NCI-H128 (cell line): ENCODE results near the gene CAMKV.
"Not testable (repeated sequence)": the region's sequence is repeated elsewhere in the genome, so short reads cannot be mapped to it uniquely, and the experiment has no call there.

ENCODE experiments used
- DNase-seq: peaks from one replicate; lab custom pipeline; 2025; ENCODE audit not compliant: unreplicated experiment; lab: John Stamatoyannopoulos, UW

Gene CAMKV, protein sequence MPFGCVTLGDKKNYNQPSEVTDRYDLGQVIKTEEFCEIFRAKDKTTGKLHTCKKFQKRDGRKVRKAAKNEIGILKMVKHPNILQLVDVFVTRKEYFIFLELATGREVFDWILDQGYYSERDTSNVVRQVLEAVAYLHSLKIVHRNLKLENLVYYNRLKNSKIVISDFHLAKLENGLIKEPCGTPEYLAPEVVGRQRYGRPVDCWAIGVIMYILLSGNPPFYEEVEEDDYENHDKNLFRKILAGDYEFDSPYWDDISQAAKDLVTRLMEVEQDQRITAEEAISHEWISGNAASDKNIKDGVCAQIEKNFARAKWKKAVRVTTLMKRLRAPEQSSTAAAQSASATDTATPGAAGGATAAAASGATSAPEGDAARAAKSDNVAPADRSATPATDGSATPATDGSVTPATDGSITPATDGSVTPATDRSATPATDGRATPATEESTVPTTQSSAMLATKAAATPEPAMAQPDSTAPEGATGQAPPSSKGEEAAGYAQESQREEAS

DNA sequence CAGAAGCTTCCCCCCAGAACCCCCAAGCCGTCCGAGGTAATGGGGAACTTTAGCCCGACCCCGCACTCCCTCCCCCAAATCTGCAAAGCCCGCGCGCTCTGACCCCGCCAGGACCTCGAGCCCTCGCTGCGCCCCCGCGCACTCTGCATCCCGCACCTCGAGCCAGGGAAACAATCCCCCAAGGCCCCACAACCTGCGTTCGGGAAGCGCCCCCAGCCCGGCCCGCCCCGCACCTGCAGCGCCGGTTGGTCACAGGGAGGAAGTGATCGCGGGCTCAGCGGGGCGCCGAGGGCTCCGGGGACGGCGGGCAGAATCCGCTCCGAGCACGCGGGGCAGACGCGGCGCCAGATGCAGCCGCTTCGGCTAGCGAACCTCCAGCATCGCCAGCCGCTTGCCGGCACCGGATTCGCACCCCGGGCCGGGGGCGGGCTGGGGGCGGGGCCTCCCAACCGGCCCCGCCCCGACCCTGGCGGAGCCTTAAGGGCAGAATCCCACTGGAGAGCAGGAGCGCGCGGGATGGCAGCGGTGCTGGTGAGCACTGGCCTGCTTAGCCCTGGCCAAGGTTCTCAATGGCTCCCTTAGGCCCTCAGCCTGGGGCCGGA lies at the start of gene CAMKV:
TSS of gene CAMKV (minus strand) at position 382 of the 602 bp plus-strand sequence. CDS start 7,518 bp downstream, outside the sequence.
- DNase-seq: no peak

GRCh38 chr3:49917806-49918590 lies 48.3 kb upstream of the CAMKV start:
- not testable (repeated sequence) for DNase-seq

DNA sequence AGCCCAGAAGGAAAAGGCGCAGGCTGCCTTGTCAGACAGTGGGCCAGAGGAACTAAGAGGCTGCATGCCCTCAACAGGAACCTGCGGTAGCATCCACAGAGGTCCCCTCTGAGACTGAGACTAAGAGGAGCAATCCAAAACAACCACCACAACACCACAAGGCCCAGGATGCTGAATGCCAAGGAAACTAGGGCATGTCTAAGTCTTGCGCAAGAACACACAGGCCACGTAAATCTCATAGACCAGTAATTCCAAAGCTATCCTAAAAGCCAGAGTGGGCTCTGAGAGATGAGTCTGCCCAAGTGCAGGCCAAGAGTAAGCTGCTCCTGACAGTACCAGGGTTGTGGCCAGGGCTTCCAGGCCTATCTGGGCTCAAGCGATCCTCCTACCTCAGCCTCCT lies 47.0 kb upstream of the CAMKV start:
- DNase-seq: no peak

- DNase-seq: no peak
Measured at GRCh38 chr3:49914906-49915305, 45.2 kb upstream of the CAMKV start.

GRCh38 chr3:49912881-49913281 lies 43.2 kb upstream of the CAMKV start:
- no peak for DNase-seq

GRCh38 chr3:49911611-49912010 lies 41.9 kb upstream of the CAMKV start:
- DNase-seq: no peak

DNA sequence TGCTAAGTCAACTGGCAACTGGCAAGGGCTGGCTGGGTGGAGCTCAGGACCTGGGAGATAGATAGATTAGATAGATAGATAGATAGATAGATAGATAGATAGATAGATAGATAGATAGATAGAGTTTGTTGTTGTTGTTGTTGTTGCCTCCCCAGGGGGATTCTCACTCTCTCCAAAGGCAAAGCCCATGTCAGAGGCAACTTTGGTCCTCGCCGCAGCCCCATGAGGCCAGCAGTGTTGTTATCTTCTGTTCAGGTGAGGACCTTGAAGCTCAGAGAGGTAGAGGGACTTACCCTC lies 41.4 kb upstream of the CAMKV start:
- no peak for DNase-seq

DNA sequence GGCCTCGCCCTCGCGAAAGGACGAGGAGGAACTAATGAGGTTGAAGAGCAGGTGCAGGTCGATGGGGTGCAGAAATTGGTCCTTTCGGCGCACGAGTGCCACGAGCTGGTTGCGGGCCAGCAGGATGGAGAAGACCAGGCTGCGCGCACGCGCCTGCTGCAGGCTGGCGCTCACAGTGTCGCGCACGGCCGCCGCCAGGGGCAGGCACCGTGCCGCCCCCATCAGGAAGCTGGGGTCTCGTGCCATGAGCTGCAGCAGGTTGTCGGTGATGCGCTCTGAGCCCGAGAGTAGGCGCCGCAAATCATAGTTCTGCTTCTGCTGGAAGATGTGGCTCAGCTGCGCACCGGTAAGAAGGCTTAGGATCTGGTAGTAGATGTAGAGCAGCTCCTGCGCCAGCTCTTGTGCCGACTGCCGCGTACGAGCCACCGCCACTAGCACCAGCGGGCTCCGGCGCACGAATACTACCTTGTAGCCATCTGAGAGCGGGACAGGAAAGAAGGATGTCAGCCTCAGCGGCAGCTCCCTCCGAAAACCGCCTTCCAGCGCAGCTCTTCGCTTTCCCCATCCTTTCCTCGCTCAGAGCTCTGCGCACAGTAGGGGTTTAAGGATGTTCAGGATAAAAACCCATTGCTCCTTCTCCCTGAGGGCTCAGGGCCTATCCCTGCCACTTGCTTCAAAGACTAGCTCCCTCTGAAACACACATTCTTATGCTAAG lies 40.9 kb upstream of the CAMKV start:
- DNase-seq: no peak

GRCh38 chr3:49908373-49909199 lies 38.9 kb upstream of the CAMKV start:
- no peak for DNase-seq

DNA sequence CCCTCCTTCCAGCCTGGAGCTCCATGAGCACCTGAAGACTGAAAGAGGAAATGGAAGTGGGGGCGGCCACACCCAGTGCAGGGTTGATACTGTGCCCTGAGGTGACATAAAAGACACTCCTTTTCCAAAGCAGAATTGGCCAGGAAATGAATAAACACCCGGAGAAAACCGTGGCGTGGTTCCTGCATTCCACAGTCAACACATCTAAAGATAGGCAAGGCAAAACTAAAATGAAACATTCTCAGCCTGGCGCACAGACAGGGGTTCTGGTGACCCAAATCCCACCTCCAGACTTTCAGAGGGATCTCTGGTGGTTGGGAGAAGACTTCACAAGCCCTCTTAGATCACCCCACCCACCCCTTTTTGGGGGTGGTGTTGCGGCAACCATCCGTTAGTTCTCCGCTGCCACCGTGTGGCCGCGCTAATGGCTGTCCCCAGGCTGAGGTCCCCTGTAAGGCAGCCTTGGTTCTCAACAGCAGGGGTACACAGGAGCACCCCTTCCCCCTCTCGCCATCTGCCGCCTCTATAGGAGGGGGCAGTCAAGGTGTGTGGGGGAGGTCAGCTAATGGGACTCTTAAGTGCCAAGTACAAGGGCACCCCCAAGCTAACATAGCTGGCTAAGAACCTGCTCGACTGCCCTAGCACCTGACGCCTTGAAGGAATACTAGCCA lies 36.5 kb upstream of the CAMKV start:
- no peak for DNase-seq

DNA sequence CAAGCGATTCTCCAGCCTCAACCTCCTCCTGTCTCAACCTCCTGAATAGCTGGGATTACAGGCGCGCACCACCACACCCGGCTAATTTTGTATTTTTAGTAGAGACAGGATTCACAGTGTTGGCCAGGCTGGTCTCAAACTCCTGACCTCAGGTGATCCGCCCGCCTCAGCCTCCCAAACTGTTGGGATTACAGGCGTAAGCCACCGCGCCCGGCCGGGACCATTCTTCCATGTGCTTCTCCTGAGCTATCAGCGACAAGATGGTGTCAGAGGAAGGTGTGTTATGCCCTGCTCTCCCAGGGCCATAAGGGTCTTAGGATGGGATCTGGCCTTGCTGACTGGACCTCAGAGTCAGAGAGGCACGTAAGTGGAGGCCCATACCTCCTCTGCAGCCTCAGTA lies 34.7 kb upstream of the CAMKV start:
- not testable (repeated sequence) for DNase-seq

DNA sequence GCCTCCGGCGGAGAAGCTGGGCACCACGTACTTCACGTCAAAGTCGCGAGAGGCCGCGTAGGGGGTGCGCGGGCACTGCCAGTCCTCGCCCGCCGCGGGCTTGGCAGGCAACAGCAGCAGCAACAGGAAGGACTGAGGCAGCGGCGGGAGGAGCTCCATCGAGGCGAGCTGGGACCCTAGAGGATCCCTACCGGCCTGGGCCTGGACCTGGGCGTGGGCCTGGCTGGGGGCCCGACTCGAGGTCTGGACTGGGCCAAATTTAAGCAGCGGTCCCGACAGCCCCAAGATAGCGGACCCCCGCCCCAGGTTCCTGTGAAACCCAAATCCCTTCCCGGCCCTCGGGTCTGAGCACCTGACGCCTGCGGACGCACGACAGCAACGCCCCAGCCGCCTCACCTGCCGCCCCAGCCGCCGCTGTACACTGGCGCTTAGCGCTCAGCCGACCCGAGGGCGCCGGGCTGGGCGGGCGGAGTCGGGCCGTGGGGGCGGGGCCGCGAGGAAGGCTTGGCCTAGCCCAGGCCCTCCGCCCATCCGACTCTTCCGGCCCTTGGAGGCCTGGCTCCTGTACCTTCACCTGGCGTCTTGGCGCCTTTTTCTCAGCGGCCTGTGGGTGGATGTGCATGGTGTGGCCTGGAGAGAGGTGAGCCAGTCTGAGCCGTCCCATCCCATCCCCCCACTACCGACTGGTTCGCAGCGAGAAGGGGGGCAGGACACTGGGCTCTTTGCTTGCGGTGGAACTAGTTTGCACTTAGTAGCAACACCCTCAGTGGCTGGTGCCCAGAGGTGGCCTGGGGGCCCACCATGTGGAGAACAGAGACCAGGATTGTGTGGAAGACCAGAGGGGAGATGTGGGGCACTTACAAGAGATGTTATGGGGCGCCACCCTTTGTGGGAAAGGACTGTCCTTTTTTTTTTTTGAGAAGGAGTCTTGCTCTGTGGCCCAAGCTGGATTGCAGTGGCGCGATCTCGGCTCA lies 34.0 kb upstream of the CAMKV start, which contains the start of gene MST1R:
TSS of gene MST1R (minus strand) at position 423 of the 974 bp plus-strand sequence. CDS start at position 159, 264 bp downstream.
- no peak for DNase-seq

GRCh38 chr3:49902511-49903345 lies 33.0 kb upstream of the CAMKV start:
- DNase-seq: no peak

DNA sequence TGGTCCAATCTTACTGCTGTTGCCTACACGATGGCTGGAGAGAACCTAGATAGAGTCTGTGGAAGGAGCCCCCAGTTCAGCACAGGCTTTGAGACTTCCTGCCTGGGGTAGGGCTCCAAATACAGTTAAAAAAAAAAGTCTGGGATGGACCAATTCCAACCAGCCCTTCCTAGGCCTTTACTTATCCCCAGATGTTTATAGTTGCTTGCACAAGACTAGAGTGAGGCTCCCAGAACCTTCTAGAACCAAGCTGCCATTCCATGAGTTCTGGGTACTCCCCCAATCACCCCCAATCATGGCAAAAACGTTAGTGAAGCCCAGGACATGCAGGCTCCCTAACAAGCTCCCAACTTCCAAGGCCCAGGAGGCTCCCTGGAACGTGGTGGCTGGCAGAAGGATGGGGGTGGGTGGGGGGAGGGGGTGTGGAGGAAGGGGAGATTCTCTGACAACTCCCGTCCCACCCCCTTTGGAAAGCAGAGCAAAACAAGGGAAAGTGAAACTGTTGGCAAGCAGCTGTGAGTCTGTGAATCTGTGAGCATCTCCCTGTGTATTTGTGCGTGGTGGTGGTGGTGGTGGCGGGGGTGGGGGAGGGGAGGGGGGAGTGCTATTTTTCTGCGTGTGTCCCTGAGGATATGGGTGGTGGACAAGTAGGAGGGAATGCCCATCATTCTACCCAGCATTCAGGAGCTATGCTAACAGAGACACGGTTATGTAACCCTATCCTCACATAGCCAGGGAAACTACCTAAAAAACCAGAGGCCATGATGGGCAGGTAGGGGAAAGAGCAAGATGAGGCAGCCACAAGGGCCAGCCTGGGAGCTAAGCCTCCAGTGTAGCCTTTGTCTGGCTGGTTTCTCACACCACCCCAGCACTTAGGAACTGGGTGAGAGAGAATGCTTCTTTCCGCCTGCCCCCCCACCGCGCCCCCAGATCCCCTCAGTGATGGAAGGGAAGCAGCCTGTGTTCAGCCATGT lies 31.9 kb upstream of the CAMKV start:
- no peak for DNase-seq

DNA sequence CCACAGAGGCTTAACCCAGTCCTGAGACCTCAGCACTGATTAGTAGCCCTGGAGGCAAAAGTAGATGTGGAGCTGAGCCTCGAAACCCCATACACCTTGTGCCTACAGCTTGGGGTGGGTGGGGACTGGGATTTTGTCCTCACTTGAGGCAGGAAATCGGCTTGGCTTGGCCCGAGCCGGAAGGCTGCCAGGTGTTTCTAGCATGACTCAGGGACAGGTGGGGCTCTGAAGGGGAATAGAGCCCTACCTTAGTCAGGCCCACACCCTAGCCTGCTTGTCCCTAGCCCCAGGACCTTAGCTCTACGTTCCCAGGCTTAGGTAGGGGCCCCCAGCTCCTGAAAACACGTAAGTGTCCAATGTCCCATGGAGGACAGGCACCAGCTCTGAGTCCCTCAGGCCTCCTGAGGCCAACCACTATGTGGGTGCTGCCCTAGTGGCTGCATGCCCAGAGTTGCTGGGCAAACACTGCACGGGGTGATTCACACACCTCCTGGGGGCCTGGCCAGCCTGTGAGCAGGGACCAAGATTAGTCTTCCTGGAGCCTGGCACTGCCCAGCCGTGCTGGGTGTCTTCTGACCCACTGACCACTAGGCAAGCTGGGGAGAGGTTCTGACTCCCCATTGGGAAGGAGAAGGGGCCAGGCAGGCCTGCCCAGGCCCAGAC lies 30.9 kb upstream of the CAMKV start:
- DNase-seq: no peak

- DNase-seq: no peak
Measured at GRCh38 chr3:49899815-49900214, 30.1 kb upstream of the CAMKV start.
